ENCODE data around the gene RNF227.

DNA sequence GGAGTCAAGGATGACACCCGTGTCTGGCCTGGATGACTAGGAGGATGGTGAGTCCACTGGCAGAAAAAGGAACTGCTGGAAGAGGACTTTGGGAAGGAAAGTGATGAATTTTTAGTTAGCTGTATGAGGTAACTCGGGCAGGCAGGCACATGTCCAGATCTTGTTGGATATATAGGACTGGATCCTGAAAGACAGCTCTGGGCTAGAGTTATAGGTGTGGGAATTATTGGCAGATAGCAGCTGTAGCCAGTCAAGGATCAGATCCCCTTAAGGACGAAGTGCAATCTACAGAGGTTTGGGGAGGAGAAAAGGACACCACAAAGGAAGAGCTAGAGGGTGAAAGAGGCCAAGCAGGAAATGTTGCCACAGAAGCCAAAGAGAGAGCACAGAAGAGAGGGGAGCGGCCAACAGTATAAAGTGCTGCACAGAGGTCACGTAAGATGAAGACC is 48.2 kb downstream of the RNF227 start:
- TF ChIP-seq, protein P1, sequence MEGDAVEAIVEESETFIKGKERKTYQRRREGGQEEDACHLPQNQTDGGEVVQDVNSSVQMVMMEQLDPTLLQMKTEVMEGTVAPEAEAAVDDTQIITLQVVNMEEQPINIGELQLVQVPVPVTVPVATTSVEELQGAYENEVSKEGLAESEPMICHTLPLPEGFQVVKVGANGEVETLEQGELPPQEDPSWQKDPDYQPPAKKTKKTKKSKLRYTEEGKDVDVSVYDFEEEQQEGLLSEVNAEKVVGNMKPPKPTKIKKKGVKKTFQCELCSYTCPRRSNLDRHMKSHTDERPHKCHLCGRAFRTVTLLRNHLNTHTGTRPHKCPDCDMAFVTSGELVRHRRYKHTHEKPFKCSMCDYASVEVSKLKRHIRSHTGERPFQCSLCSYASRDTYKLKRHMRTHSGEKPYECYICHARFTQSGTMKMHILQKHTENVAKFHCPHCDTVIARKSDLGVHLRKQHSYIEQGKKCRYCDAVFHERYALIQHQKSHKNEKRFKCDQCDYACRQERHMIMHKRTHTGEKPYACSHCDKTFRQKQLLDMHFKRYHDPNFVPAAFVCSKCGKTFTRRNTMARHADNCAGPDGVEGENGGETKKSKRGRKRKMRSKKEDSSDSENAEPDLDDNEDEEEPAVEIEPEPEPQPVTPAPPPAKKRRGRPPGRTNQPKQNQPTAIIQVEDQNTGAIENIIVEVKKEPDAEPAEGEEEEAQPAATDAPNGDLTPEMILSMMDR (IDR thresholded peaks at IDR 0.05; ENCODE audit: low read depth, low read length) = no peak
- no peak for TF ChIP-seq MYC (IDR thresholded peaks at IDR 0.05; ENCODE audit: low read depth, low read length)
- TF ChIP-seq POLR2A (IDR thresholded peaks at IDR 0.05; ENCODE audit: extremely low read depth, insufficient read length) = no peak
- TF ChIP-seq, protein P2, sequence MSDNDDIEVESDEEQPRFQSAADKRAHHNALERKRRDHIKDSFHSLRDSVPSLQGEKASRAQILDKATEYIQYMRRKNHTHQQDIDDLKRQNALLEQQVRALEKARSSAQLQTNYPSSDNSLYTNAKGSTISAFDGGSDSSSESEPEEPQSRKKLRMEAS (IDR thresholded peaks at IDR 0.05; ENCODE audit: low read depth, low read length) = no peak

Data from NB4 (cell line).